ENCODE results near the gene SH2D5.
A peak's percentile ranks its signal among the peaks of the same experiment; 100 is the strongest.

The SH2D5 gene

GRCh38 chr1:20732588-20733359, at the start of gene SH2D5:
TSS of gene SH2D5 (minus strand) at chr1:20732703. CDS start at chr1:20728044, 4,659 bp downstream.
- DNase-seq = peak; percentile 58

DNA sequence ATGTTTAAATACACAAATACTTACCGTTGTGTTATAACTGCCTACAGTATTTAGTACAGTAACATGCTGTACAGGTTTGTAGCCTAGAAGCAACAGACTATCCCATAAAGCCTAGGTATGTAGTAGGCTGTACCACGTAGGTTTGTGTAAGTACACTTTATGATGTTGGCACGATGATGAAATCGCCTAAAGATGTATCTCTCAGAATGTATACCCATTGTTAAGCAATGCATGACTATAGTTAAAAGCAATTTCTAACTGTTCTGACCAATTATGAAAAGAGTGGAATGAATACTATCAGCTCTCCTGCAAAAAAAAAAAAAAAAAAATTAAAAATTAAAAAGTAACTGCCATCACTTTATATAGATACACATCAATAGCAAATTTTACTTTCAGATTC, 43.2 kb upstream of the SH2D5 start:
- DNase-seq = no peak

DNA sequence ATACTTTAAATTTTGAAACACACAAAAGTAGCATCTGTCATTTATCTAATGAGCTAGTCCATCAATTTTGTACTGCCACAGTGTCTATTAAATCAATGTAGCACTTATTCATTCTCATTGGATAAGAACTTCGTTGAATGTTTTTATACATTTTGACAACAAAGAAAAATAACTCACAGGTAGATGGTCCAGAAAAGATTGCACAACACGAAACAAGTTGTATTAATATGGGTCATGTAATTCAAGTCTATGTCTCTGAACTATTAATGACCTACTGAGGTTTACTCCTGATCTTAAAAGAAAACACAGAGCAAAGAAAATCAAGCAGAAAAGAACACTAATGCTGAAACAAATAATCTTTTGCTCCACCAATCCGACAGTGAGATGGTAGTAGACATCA, 39.3 kb upstream of the SH2D5 start:
- DNase-seq = no peak

GRCh38 chr1:20770314-20771087, 38.0 kb upstream of the SH2D5 start:
- no peak for DNase-seq

DNA sequence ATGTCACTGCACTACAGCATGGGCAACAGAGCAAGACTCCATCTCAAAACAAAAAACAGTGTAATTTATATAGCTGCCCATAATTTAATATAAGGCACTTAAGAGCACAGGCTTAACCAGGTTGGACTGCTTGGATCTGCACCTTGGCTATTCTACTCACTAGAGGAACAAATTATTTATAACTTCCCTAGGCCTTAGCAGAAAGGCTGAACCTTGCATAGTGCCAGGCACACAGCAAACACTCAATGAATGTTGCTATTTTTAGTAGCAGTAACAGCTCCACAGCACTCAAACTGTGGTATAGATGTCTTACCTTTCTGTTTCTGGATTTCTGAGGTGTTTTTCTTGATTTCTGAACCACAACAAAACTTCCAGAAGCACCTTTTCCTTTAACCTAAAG, 34.8 kb upstream of the SH2D5 start:
- no peak for DNase-seq

DNA sequence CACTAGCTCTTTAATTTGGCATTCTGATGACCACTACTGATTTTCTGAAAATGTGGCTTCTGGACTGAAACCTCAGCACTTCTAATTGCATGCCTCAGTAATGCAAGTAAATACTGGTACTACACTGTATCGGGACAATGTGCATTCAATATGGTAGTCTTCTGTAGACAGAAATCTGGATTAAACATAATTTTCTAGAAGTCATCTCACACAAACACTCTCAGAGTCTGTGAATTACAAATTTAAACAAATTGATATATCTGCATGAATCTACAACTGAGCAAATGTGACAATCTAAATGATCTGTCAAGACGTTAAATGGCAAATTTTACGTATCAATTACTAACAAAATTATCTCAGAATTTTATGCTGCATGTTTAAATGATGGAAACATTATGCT, 30.9 kb upstream of the SH2D5 start:
- no peak for DNase-seq

DNA sequence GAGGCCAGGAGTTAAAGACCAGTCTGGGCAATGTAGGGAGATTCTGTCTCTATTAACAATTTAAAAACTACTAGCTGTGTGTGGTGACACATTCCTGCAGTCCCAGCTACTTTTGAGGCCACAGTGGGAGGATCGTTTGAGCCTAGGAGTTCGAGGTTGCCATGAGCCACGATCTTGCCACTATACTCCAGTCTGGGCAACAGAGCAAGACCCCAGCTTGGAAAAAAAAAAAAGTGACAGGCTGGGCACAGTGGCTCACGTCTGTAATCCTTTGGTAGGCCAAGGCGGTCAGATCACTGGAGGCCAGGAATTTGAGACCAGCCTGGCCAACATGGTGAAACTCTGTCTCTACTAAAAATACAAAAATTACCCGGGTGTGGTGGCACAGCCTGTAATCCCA, 27.8 kb upstream of the SH2D5 start:
- DNase-seq = no peak

DNA sequence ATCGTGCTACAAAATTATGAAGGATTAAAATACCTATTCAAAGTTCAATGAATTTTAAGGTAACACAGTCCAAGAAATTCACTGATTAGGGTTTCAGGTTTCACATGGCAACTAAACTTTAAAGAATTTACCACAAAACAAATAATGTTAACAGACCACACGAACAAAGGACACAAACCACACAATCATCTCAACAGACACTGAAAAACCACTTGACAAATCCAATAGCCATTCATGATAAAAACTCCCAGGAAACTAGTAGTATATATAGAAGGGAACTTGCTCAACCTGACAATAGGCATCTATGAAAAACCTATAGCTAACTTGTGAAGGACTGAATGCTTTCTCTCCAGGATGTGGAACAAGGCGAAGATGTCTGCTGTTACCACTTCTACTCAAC, 21.1 kb upstream of the SH2D5 start:
- DNase-seq = no peak

DNA sequence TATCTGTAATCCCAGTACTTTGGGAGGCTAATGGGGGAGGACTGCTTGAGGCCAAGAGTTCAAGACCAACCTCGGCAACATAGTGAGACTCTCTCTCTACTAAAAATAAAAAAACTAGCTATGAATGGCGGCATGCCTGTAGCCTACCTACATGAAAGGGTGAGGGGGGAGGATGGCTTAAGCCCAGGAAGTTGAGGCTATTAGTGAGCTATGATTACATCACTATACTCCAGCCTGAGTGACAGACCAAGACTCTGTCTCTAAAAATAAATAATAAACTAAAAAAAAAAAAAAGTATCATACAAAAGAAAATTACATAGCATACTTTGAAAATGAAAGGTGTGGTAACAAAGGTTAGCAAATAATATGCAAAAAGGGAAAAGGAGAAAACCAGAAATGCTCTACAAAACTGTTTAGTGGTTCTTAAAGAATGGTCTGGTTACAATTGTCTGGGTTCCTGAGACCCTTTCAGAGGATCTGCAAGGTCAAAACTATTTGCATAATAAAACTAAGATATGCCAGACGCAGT, 19.0 kb upstream of the SH2D5 start:
- DNase-seq = no peak

- DNase-seq = no peak
Observed at GRCh38 chr1:20742671-20743070, 10.2 kb upstream of the SH2D5 start.

GRCh38 chr1:20740781-20741180, 8.3 kb upstream of the SH2D5 start:
- no peak for DNase-seq

DNA sequence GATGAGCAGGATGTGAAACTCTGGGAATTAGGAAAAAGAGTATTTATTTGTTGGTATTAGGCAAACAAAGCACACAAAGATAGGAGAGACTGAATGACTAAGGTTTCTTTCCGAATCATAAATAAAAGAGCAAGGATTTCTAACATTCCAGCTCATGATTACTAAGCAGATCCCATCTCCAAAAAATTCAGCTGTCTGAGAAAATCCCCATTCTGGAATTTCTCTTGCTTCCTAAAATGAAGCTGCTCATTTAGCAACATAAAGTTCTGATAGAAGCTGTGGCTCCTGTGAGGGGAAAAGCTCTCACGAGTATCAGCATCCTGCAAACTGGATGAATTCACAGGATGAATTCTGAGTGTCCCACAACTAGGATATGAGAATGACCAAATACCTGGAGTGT, 6.7 kb upstream of the SH2D5 start:
- no peak for DNase-seq

DNA sequence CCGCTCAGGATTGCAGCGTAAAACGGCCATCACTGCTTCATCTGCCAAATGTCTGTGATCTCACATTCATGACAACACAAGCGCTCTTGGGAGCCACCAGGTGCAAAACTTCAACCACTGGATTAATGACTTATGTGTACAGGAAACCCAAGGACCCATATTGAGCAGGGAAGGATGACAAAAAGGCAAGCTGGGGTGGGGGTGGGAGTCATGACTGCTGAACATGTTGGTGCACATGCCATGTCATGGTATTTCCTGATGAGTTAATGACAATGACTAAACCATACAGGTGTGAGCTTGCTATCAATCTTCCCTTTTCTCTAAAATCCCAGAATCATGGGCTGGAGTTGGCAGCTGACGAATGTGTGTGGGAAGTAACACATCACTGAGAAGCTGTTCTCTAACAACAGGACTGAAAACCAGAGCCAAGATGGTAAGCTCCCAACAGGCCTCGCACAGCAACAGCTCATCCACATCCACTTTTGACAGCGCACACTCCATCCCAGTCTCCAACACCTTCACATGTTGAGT, 3.1 kb upstream of the SH2D5 start:
- no peak for DNase-seq

GRCh38 chr1:20733360-20733975, 965 bp upstream of the SH2D5 start:
- no peak for DNase-seq

- DNase-seq = no peak
Observed at GRCh38 chr1:20732071-20732587, 374 bp downstream of the SH2D5 start.

DNA sequence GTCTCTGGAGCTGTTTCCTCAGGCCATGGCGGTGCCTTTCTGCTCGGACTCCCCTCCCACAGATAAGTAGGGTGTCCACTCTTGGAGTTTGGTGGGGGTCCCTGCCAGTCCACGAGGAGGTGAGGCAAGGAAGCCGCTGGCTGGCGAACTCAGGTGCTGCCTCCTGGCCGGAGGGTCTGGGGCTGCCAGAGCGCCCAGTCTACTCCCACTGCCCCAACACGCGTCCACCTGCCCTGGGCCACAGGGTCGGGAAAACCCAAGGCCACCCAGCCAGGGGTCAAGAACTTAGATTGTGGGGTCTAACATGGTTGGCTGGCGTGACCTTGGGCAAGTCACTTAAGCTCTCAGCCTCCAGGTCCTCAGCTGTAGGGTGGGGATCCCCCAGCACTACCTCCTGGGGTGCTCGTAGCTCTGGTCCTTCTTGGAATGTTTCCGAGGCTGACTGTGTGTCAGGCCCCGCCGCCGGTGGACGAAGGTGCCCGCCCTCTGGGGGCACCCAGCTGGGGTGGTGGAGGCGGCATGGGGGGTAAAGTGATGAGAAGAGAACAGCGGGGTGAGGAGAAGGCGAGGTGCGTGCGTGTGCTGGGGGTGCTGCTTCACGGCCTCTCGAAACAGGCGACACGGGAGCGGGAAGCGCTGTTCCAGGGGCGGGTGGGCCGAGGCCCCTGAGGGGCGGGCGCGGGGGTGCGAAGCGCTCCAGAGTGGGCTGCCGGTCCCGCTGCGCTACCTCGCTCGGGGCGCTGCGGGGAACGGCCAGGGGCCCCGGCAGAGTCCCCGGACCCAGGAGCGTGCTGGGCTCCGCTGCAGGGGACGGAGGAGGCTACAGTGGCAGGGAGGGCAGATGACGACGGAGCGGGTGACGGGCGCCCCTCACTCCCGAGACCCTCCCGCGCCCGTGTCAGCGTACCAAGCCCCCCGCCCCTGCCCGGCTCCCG, 1.2 kb downstream of the SH2D5 start:
- DNase-seq = no peak

- no peak for DNase-seq
Observed at GRCh38 chr1:20730690-20731056, 1.8 kb downstream of the SH2D5 start.

- no peak for DNase-seq
Observed at GRCh38 chr1:20729990-20730689, 2.4 kb downstream of the SH2D5 start.

GRCh38 chr1:20729155-20729931, 3.2 kb downstream of the SH2D5 start:
- DNase-seq = no peak

- no peak for DNase-seq
Observed at GRCh38 chr1:20728371-20729154, 3.9 kb downstream of the SH2D5 start.

Data from GOT3 (cell line).